Stimulated activated naive CD8-positive, alpha-beta T cell treated with anti-CD3 and anti-CD28 coated beads, Interleukin-15, Interleukin-2, amounts not matched to agents 100 ng/mL and 50 ng/mL, for 24 hours (primary cell): ENCODE data around the gene SLC17A1.
"Not testable (repeated sequence)": the region's sequence is repeated elsewhere in the genome, so short reads cannot be mapped to it uniquely, and the experiment has no call there.

ENCODE experiments used
- H3K27ac Mint-ChIP-seq: one replicate; pipeline ENCODE4 v1.8.0; 2021; ENCODE audit warnings: mild to moderate bottlenecking, mixed read lengths
- H3K27me3 Mint-ChIP-seq: one replicate; pipeline ENCODE4 v1.8.0; 2021; ENCODE audit warnings: mixed read lengths
- H3K36me3 Mint-ChIP-seq: one replicate; pipeline ENCODE4 v1.8.0; 2021; ENCODE audit warnings: low read depth, mixed read lengths
- H3K4me1 Mint-ChIP-seq: one replicate; pipeline ENCODE4 v1.8.0; 2021; ENCODE audit warnings: low read depth, mixed read lengths
- H3K4me3 Mint-ChIP-seq: one replicate; pipeline ENCODE4 v1.8.0; 2021; ENCODE audit warnings: mild to moderate bottlenecking, mixed read lengths
- H3K9me3 Mint-ChIP-seq: one replicate; pipeline ENCODE4 v1.8.0; 2021; ENCODE audit warnings: mixed read lengths

The SLC17A1 gene

GRCh38 chr6:25755483-25755882 lies 76.4 kb downstream of the SLC17A1 start:
- Mint-ChIP-seq H3K4me1 (no peaks in the 10 kb centered on the region), H3K9me3 (no peaks in the 10 kb centered on the region), H3K27me3 (peaks cover 5% of the 10 kb centered on the region), H3K27ac (no peak overlapping the region), H3K4me3 (no peak overlapping the region), H3K36me3 (no peaks in the 10 kb centered on the region)

DNA sequence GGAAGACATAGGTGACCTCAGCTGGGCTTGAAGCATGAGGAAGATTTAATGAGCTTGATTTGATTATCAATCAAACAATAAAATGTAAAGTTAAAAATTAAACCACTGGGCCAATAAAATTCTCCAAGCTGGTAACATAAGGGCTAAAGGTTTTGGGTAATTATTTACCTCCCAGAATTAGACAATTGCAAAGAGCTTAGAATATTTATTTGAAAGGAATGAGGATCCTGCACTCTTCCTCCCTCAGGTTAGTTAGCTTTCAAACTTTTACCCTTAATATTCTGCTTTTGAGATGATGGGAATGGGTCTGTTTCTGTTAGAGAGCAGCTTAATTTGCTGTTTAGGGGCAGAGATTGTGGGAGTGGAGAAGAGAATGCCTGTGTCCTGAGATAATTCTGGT lies 77.3 kb downstream of the SLC17A1 start, which contains the start of gene SLC17A4:
TSS of gene SLC17A4 (plus strand) at position 208 of the 400 bp plus-strand sequence. CDS start 7,221 bp downstream, outside the sequence.
- Mint-ChIP-seq H3K27me3 (peaks cover 5% of the 10 kb centered on the region), H3K9me3 (no peaks in the 10 kb centered on the region), H3K36me3 (no peaks in the 10 kb centered on the region), H3K4me1 (no peaks in the 10 kb centered on the region), H3K27ac (no peak within 1 kb of the TSS), H3K4me3 (no peak within 1 kb of the TSS)

- no peak overlapping the region for H3K4me3 Mint-ChIP-seq
- H3K4me1 Mint-ChIP-seq, result no peaks in the 10 kb centered on the region
- H3K9me3 Mint-ChIP-seq, result no peaks in the 10 kb centered on the region
- H3K27ac Mint-ChIP-seq, result no peak overlapping the region
- H3K36me3 Mint-ChIP-seq, result no peaks in the 10 kb centered on the region
- H3K27me3 Mint-ChIP-seq, result peaks cover 5% of the 10 kb centered on the region
These were observed 78.8 kb downstream of the SLC17A1 start for GRCh38 chr6:25753079-25753478.

- no peaks in the 10 kb centered on the region for H3K4me1 Mint-ChIP-seq
- peaks cover 5% of the 10 kb centered on the region for H3K27me3 Mint-ChIP-seq
- H3K9me3 Mint-ChIP-seq, result no peaks in the 10 kb centered on the region
- H3K36me3 Mint-ChIP-seq, result no peaks in the 10 kb centered on the region
- no peak overlapping the region for H3K4me3 Mint-ChIP-seq
- no peak overlapping the region for H3K27ac Mint-ChIP-seq
These were observed 80.9 kb downstream of the SLC17A1 start for GRCh38 chr6:25750906-25751305.

DNA sequence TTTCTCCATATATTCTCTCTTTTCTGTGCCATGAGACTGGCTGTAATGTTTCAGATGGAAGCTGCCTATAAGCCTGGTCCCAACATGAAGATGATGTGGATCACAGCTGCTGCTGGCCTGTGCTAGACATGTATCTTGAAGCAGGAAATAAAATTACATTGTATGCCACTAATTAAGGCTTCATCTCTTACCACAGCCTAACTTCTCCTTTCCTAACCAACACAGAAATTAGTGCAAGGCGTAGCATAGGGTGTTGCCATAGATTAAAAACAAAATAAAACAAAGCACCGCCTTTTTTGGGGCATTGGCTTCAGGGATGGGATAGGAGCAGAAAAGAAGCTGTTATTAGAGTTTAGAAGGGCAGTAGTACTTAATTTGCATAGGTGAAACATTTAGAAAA lies 82.0 kb downstream of the SLC17A1 start:
- Mint-ChIP-seq H3K4me3 (no peak overlapping the region), H3K27ac (no peak overlapping the region), H3K9me3 (no peaks in the 10 kb centered on the region), H3K4me1 (no peaks in the 10 kb centered on the region), H3K27me3 (peaks cover 5% of the 10 kb centered on the region), H3K36me3 (no peaks in the 10 kb centered on the region)

- not testable (repeated sequence) for H3K4me3 Mint-ChIP-seq, H3K4me1 Mint-ChIP-seq, H3K36me3 Mint-ChIP-seq, H3K27me3 Mint-ChIP-seq, H3K9me3 Mint-ChIP-seq, H3K27ac Mint-ChIP-seq
These were observed 83.0 kb downstream of the SLC17A1 start for GRCh38 chr6:25748601-25749517.

GRCh38 chr6:25748049-25748448 lies 83.8 kb downstream of the SLC17A1 start:
- Mint-ChIP-seq H3K27ac (no peak overlapping the region), H3K27me3 (no peaks in the 10 kb centered on the region), H3K9me3 (no peaks in the 10 kb centered on the region), H3K4me1 (no peaks in the 10 kb centered on the region), H3K4me3 (no peak overlapping the region), H3K36me3 (no peaks in the 10 kb centered on the region)

- no peaks in the 10 kb centered on the region for H3K36me3 Mint-ChIP-seq
- no peak overlapping the region for H3K4me3 Mint-ChIP-seq
- no peak overlapping the region for H3K27ac Mint-ChIP-seq
- no peaks in the 10 kb centered on the region for H3K9me3 Mint-ChIP-seq
- H3K4me1 Mint-ChIP-seq, result no peaks in the 10 kb centered on the region
- no peaks in the 10 kb centered on the region for H3K27me3 Mint-ChIP-seq
These were observed 84.4 kb downstream of the SLC17A1 start for GRCh38 chr6:25747477-25747876.

GRCh38 chr6:25746968-25747367 lies 84.9 kb downstream of the SLC17A1 start:
- Mint-ChIP-seq H3K4me3 (no peak overlapping the region), H3K27ac (no peak overlapping the region), H3K4me1 (no peaks in the 10 kb centered on the region)

GRCh38 chr6:25745836-25746235 lies 86.0 kb downstream of the SLC17A1 start:
- no peak overlapping the region for H3K27ac Mint-ChIP-seq
- no peaks in the 10 kb centered on the region for H3K36me3 Mint-ChIP-seq
- H3K27me3 Mint-ChIP-seq, result peaks cover 1% of the 10 kb centered on the region
- H3K9me3 Mint-ChIP-seq, result peaks cover 4% of the 10 kb centered on the region
- no peaks in the 10 kb centered on the region for H3K4me1 Mint-ChIP-seq
- H3K4me3 Mint-ChIP-seq, result no peak overlapping the region

More at GRCh38 chr6:25746968-25747367, 84.9 kb downstream of the SLC17A1 start:
- Mint-ChIP-seq H3K9me3 (peaks cover 1% of the 10 kb centered on the region), H3K27me3 (no peaks in the 10 kb centered on the region), H3K36me3 (no peaks in the 10 kb centered on the region)

- peaks cover 4% of the 10 kb centered on the region for H3K27me3 Mint-ChIP-seq
- H3K4me1 Mint-ChIP-seq, result no peaks in the 10 kb centered on the region
- no peak overlapping the region for H3K27ac Mint-ChIP-seq
- no peaks in the 10 kb centered on the region for H3K36me3 Mint-ChIP-seq
- no peak overlapping the region for H3K4me3 Mint-ChIP-seq
- H3K9me3 Mint-ChIP-seq, result peaks cover 4% of the 10 kb centered on the region
These were observed 88.0 kb downstream of the SLC17A1 start for GRCh38 chr6:25743868-25744267.

DNA sequence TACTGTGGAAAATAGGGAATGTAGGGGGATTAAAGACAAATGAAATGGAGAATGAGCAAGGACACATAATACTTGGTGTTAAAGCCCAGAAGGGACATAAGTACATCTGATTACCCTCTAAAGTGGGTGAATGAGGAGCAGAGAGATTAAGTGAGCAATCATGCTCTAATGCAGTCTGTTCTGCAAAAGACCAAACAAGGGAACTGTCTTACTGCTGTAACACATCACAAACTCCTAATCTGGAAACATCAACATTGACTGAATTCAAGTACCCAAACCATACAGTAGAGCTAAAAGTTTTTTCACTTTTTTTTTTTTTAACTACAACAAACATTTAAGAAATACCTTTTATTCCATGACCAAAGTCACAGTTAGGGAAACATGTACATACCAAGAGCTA lies 96.6 kb downstream of the SLC17A1 start:
- Mint-ChIP-seq H3K4me3 (no peak overlapping the region), H3K4me1 (no peaks in the 10 kb centered on the region), H3K27me3 (peaks cover 76% of the 10 kb centered on the region), H3K9me3 (peaks cover 7% of the 10 kb centered on the region), H3K27ac (no peak overlapping the region), H3K36me3 (no peaks in the 10 kb centered on the region)
